Activated CD8-positive, alpha-beta memory T cell treated with anti-CD3 and anti-CD28 coated beads for 1 hour (primary cell): ENCODE data around the gene HOXB6.
A peak's percentile ranks its signal among the peaks of the same experiment; 100 is the strongest.

Source experiments
- DNase-seq, 2 donors: peaks; one replicate each; pipeline ENCODE4 v3.0.0-alpha.2; 2020; ENCODE audit warnings: low read depth in 1 of 2; ENCODE audit errors: extremely low read depth in 1 of 2

HOXB6 gene

GRCh38 chr17:48624118-48624517 is 19.3 kb upstream of the HOXB6 start:
- no peak for DNase-seq

GRCh38 chr17:48623583-48623982 is 18.8 kb upstream of the HOXB6 start:
- no peak for DNase-seq

- DNase-seq = no peak
Observed at GRCh38 chr17:48622857-48623256, 18.1 kb upstream of the HOXB6 start.

- no peak for DNase-seq
Observed at GRCh38 chr17:48621410-48622392, 16.9 kb upstream of the HOXB6 start.

GRCh38 chr17:48620461-48621139 is 15.8 kb upstream of the HOXB6 start:
- DNase-seq = no peak

GRCh38 chr17:48619826-48620449 is 15.2 kb upstream of the HOXB6 start:
- no peak for DNase-seq

- DNase-seq = peak; percentile 62 to 77
Observed at GRCh38 chr17:48618256-48618896, 13.6 kb upstream of the HOXB6 start.

- no peak for DNase-seq
Observed at GRCh38 chr17:48617471-48618255, 12.9 kb upstream of the HOXB6 start.

- DNase-seq = no peak
Observed at GRCh38 chr17:48616717-48617470, 12.1 kb upstream of the HOXB6 start.

GRCh38 chr17:48615963-48616716 is 11.4 kb upstream of the HOXB6 start:
- no peak for DNase-seq

GRCh38 chr17:48615047-48615962 is 10.5 kb upstream of the HOXB6 start, which contains the start of gene HOXB8:
TSS of gene HOXB8 (minus strand) at chr17:48615292. CDS start at chr17:48614704, 588 bp downstream.
- no peak for DNase-seq

GRCh38 chr17:48613862-48614694 is 9.3 kb upstream of the HOXB6 start:
- DNase-seq = no peak

- DNase-seq = no peak
Observed at GRCh38 chr17:48612854-48613691, 8.3 kb upstream of the HOXB6 start.

- DNase-seq = no peak
Observed at GRCh38 chr17:48612456-48612853, 7.7 kb upstream of the HOXB6 start.

GRCh38 chr17:48611681-48612455 is 7.1 kb upstream of the HOXB6 start:
- DNase-seq = no peak
